Fibroblast of the aortic adventitia (primary cell): Measurements from ENCODE around the gene SH3YL1. TPM values are rescaled to one million over a fixed set of nuclear protein-coding genes. Genes with fewer than 3 reads are reported as not detected.

Source experiments
- DNase-seq: peaks from one replicate; pipeline ENCODE4 v3.0.0-alpha.2; 2010; ENCODE audit warnings: low read depth
- H3K4me3 ChIP-seq: 2 replicates; pipeline ENCODE4 v1.5.1; 2011; ENCODE audit warnings: low read depth, mild to moderate bottlenecking, control low read depth, low read length, moderate library complexity
- total RNA-seq: library from RNA; depleted of rRNA; stranded (reverse); fragments of >200 nt; gene quantifications from 2 replicates; pipeline ENCODE4 v1.2.3, GENCODE V29; 2012; ENCODE audit warnings: low replicate concordance
- TF ChIP-seq, protein P1 (sequence below): IDR thresholded peaks from 2 replicates; pipeline ENCODE4 v1.5.1; 2011; ENCODE audit warnings: mild to moderate bottlenecking, low read length, control low read depth, inconsistent platforms; ENCODE audit not compliant: insufficient read depth

Gene SH3YL1
- total RNA-seq, 1 donor = 51.2 TPM

DNA sequence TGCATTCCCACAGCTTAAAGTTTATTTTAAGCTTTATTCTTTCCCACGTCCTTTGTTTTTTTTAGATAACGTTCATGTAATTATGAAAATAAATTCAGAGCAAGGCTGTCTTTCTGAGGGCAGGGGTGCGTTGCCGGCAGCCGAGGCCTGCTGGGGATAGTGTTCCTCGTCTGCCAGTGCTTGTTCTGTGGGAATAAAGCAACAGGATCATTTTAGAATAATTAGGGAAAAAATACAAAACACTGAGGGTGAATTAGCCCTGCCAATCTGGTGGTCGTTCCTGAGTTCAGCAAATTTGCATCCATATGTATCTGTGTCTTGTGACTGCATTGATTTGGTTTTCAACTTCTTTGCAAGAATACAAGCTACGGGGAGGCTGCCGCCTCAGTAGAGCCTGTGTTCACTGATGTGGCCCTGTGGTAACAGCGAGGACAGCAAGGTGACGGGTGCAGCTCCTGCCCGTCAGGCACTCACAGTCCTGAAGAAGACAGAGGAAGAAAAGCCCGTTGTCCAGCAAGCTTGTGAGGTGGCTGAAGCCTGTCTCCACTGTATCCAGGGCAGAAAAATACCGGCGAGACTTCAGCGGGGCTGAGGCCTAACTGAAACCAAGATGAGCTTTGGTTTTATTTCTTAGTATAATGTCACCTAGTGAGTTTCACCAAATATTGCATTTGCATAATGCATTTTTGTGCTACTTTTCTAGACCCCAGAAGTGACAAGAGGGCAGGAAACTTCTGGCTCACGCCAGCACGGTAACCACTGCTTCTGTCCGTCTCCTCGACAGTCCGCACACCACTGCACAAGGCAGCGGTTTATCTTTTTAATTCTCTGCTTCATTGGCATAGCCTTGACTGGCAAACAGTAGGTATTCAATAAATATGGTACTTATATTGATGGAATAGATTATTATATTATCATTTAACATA lies 64.5 kb downstream of the SH3YL1 start:
- no peak overlapping the region for H3K4me3 ChIP-seq
- no peak for DNase-seq
- TF ChIP-seq, protein P1, sequence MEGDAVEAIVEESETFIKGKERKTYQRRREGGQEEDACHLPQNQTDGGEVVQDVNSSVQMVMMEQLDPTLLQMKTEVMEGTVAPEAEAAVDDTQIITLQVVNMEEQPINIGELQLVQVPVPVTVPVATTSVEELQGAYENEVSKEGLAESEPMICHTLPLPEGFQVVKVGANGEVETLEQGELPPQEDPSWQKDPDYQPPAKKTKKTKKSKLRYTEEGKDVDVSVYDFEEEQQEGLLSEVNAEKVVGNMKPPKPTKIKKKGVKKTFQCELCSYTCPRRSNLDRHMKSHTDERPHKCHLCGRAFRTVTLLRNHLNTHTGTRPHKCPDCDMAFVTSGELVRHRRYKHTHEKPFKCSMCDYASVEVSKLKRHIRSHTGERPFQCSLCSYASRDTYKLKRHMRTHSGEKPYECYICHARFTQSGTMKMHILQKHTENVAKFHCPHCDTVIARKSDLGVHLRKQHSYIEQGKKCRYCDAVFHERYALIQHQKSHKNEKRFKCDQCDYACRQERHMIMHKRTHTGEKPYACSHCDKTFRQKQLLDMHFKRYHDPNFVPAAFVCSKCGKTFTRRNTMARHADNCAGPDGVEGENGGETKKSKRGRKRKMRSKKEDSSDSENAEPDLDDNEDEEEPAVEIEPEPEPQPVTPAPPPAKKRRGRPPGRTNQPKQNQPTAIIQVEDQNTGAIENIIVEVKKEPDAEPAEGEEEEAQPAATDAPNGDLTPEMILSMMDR = no peak

DNA sequence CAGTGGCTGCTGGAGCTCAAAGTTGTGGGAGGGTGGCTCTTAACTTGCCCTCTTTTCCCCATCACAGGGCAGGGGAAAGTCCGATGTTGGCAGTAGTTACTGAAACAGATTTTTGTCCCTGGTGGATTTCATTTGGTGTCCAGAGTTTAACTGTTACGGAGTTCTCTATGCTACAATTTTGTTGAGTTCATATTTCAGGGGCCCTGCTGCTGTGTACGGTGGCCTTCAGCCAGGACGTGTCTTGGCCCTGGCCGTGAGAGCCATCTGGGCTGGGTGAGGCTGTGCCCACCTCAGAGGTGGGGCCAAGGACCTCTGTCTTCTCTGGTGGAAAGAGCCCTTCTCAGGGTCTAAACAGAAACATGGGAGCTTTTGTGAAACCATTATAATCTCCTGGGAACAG lies 67.4 kb downstream of the SH3YL1 start:
- no peak for DNase-seq
- TF ChIP-seq, protein P1 = no peak
- no peak overlapping the region for H3K4me3 ChIP-seq

DNA sequence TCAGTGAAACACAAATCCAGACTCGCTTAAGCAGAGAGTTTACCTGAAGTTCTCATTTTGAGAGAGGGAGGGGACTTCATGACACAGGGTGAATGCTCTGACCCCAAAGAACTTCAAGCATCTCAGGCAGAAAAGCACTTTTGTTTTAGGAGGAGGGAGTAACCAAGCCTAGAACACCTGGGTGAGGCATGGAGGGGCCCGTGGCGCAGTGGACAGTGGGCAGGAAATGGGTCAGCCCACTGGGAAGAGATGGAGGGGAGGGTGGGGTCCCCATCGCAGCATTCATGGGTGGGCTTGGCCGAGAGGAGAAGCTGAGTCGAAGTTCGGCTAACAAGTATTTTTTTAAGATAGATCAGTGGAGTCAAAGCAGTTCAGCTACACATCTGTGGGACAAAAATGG lies 67.9 kb downstream of the SH3YL1 start:
- no peak overlapping the region for H3K4me3 ChIP-seq
- TF ChIP-seq, protein P1 = no peak
- no peak for DNase-seq

DNA sequence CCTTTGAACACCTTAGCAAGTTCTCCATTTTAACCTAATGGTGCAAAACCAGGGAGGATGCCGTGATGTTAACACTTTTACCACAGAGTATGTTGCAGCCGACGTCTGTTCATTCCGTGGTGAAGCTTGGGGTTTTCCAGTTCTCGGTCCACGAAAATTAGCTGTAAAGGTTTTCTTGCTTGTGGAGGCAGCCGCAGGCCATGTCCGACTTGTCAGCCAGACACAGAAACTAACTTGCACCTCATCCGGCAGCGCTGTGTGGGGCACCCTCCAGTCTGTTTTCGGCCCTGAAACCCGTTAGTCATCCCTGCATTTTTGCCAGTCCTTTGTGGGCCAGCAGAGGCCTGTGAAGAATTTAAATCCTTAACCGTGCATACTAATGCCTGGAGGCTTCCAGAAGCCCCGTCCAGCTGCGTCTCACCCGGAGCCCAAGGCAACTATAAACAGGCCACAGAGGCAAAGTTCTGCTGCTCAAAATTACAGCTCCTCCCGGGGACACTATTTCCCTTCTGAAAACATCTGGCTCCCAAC lies 70.6 kb downstream of the SH3YL1 start:
- DNase-seq = no peak
- TF ChIP-seq, protein P1 = no peak
- H3K4me3 ChIP-seq = no peak overlapping the region

DNA sequence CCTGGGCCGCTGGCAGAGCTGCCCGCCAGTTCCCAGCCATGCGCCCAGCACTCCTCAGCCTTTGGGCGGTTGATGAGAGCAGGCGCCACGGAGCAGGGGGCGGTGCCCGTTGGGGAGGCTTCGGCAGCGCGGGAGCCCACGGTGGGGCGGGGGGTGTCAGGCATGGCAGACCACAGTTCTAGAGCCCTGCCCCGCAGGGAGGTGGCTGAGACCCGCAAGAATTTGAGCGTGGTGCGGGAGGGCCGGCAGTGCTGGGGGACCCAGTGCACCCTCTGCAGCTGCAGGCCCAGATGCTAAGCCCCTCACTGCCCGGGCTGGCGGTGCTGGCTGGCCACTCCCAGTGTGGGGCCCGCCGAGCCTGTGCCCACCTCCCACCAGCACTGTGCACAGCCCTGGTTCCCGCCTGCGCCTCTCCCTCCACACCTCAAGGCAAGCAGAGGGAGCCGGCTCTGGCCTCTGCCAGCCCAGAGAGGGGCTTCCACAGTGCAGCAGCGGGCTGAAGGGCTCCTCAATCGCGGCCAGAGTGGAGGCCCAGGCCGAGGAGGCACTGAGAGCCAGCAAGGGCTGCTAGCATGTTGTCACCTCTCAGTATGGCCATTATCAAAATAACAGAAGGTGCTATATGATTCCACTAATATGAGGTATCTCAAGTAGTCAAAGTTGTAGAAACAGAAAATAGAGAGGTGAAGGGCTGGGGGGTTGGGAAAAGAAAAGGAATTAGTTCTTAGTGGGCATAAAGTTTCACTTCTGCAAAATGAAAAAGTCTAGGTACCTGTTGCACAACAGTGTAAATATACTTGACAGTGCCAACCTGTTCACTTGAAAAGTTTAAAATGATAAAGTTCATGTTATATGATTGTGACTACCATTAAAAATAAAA lies 72.3 kb downstream of the SH3YL1 start:
- no peak overlapping the region for H3K4me3 ChIP-seq
- TF ChIP-seq, protein P1 = no peak
- DNase-seq = no peak

DNA sequence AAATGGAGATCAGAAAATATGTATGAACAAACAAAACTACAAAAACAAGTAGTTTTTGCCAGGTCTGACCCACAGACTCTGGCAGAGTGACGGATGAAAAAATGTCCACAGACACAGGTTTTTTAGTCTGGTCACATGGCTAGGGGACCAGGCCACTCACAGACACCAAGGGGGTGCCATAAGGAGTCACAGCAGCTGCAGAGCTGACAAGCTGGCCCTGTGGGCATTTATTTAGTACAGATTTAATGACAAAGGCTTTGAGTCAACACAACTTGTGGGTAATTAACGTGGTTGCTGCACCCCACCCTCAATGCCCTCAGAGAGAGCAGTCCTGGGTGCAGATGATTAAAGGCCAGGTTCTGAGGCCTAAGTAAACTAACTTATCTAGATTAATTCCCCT lies 76.0 kb downstream of the SH3YL1 start:
- TF ChIP-seq, protein P1 = no peak
- H3K4me3 ChIP-seq = no peak overlapping the region
- DNase-seq = no peak
